GM23338 (cell line): ENCODE measurements around the gene SRMS. TPM values are rescaled to one million over a fixed set of nuclear protein-coding genes. Genes with fewer than 3 reads are reported as not detected.

Experiments
- ATAC-seq: fragments of 200-7000 bp; cut with Tn5 transposase; 3 replicates; pipeline ENCODE4 v1.9.1; 2020
- DNase-seq: peaks from one replicate; pipeline ENCODE4 v3.0.0-alpha.2; 2015; ENCODE audit warnings: low spot score
- H2AFZ ChIP-seq: fragments of 200-600 bp; sonication (generic); 2 replicates; pipeline ENCODE4 v1.8.0; 2016; ENCODE audit warnings: antibody characterized with exemption, mild to moderate bottlenecking, moderate library complexity
- H3F3A ChIP-seq: fragments of 200-600 bp; sonication (generic); replicated peaks from 2 replicates; pipeline ENCODE4 v1.8.0; 2017; ENCODE audit warnings: antibody characterized with exemption, mixed run types, low read depth
- H3K27ac ChIP-seq: fragments of 200-600 bp; sonication (generic); 2 replicates; pipeline ENCODE4 v1.6.1; 2016; ENCODE audit warnings: low read depth
- H3K27me3 ChIP-seq: fragments of 200-600 bp; sonication (generic); 2 replicates; pipeline ENCODE4 v1.8.0; 2016; ENCODE audit warnings: mild to moderate bottlenecking, mixed run types, moderate library complexity; ENCODE audit not compliant: insufficient read depth
- H3K36me3 ChIP-seq: fragments of 200-600 bp; sonication (generic); 2 replicates; pipeline ENCODE4 v1.8.0; 2016; ENCODE audit warnings: mild to moderate bottlenecking; ENCODE audit not compliant: insufficient read depth
- H3K4me1 ChIP-seq: fragments of 200-600 bp; sonication (generic); 2 replicates; pipeline ENCODE4 v1.8.0; 2016; ENCODE audit warnings: mild to moderate bottlenecking, moderate library complexity; ENCODE audit not compliant: insufficient read depth
- H3K4me2 ChIP-seq: fragments of 200-600 bp; sonication (generic); 2 replicates; pipeline ENCODE4 v1.7.1; 2017; ENCODE audit warnings: mixed run types
- H3K4me3 ChIP-seq: fragments of 200-600 bp; sonication (generic); 2 replicates; pipeline ENCODE4 v1.6.1; 2016; ENCODE audit warnings: mixed run types
- H3K79me2 ChIP-seq: fragments of 200-600 bp; sonication (generic); replicated peaks from 2 replicates; pipeline ENCODE4 v1.8.0; 2017; ENCODE audit warnings: mild to moderate bottlenecking; ENCODE audit not compliant: insufficient read depth
- H3K9me2 ChIP-seq: fragments of 200-600 bp; sonication (generic); 2 replicates; pipeline ENCODE4 v1.8.0; 2017; ENCODE audit not compliant: insufficient read depth
- H4K20me1 ChIP-seq: fragments of 200-600 bp; sonication (generic); replicated peaks from 2 replicates; pipeline ENCODE4 v1.8.0; 2017; ENCODE audit warnings: mild to moderate bottlenecking; ENCODE audit not compliant: insufficient read depth
- H3K27ac Mint-ChIP-seq: 2 replicates; pipeline ENCODE4 v1.8.0; 2020; ENCODE audit warnings: inconsistent platforms, mild to moderate bottlenecking, moderate library complexity, mixed read lengths
- H3K27me3 Mint-ChIP-seq: 3 replicates; pipeline ENCODE4 v1.8.0; 2022; ENCODE audit warnings: low read depth, mild to moderate bottlenecking, moderate library complexity, mixed read lengths, inconsistent platforms; ENCODE audit not compliant: insufficient read depth, poor library complexity
- H3K36me3 Mint-ChIP-seq: 3 replicates; pipeline ENCODE4 v1.8.0; 2021; ENCODE audit warnings: low read depth, mild to moderate bottlenecking, inconsistent platforms, moderate library complexity, mixed read lengths
- H3K4me1 Mint-ChIP-seq: 3 replicates; pipeline ENCODE4 v1.8.0; 2020; ENCODE audit warnings: mild to moderate bottlenecking, inconsistent platforms, mixed read lengths
- H3K4me3 Mint-ChIP-seq: 3 replicates; pipeline ENCODE4 v1.8.0; 2021; ENCODE audit warnings: moderate library complexity, mild to moderate bottlenecking, inconsistent platforms, mixed read lengths
- H3K9me3 Mint-ChIP-seq: 3 replicates; pipeline ENCODE4 v1.8.0; 2020; ENCODE audit warnings: moderate library complexity, mild to moderate bottlenecking, inconsistent platforms, mixed read lengths
- CREB1 ChIP-seq: fragments of 250-450 bp; sonication (Bioruptor Pico); IDR thresholded peaks from 2 replicates; pipeline ENCODE4 v1.5.0; 2020; ENCODE audit warnings: low read depth, mild to moderate bottlenecking, moderate library complexity
- EZH2 ChIP-seq: fragments of 200-600 bp; sonication (generic); IDR thresholded peaks from one replicate; pipeline ENCODE4 v1.8.0; 2017; ENCODE audit warnings: antibody characterized with exemption, mild to moderate bottlenecking, low read depth; ENCODE audit not compliant: unreplicated experiment
- EZH2phosphoT487 ChIP-seq: fragments of 200-600 bp; sonication (generic); IDR thresholded peaks from one replicate; pipeline ENCODE4 v1.8.1; 2018; ENCODE audit warnings: antibody characterized with exemption; ENCODE audit not compliant: unreplicated experiment
- NANOG ChIP-seq: IDR thresholded peaks from 2 replicates; pipeline ENCODE4 v1.6.1; 2016; ENCODE audit warnings: antibody characterized with exemption, borderline replicate concordance
- POLR2AphosphoS5 ChIP-seq: IDR thresholded peaks from 2 replicates; pipeline ENCODE4 v1.6.1; 2016; ENCODE audit warnings: antibody characterized with exemption, low read depth
- STAT1 ChIP-seq: IDR thresholded peaks from one replicate; pipeline ENCODE4 v1.6.1; 2016; ENCODE audit warnings: antibody characterized with exemption; ENCODE audit not compliant: unreplicated experiment
- ZNF114 ChIP-seq: fragments of 250-450 bp; sonication (Bioruptor Pico); IDR thresholded peaks from 2 replicates; pipeline ENCODE4 v1.5.0; 2020; ENCODE audit warnings: mild to moderate bottlenecking, moderate library complexity
- ZNF331 ChIP-seq: fragments of 250-450 bp; sonication (Bioruptor Pico); IDR thresholded peaks from 2 replicates; pipeline ENCODE4 v1.5.0; 2020; ENCODE audit warnings: low read depth, mild to moderate bottlenecking, moderate library complexity
- polyA plus RNA-seq: library from polyadenylated mRNA; unstranded; fragments of >200 nt; fragmentation: Nextera tagmentation; extraction: Ambion mirVana; gene quantifications from 2 replicates; pipeline ENCODE4 v1.2.1, GENCODE V29; 2016
- total RNA-seq: library from RNA; depleted of rRNA; stranded (reverse); fragments of >200 nt; shearing (Covaris generic); gene quantifications from 2 replicates; pipeline ENCODE4 v1.2.3, GENCODE V29; 2014
- TF ChIP-seq, protein P1 (sequence below): fragments of 250-450 bp; sonication (Bioruptor Pico); IDR thresholded peaks from 2 replicates; pipeline ENCODE4 v1.5.0; 2020; ENCODE audit warnings: mild to moderate bottlenecking, moderate library complexity
- TF ChIP-seq, protein P2 (sequence below), 2 experiments: fragments of 200-600 bp in 1 of 2; sonication (generic) in 1 of 2; conservative IDR thresholded peaks; 2 replicates each; pipeline versions ENCODE4 v1.5.1 to v1.6.1; 2016 to 2017; ENCODE audit warnings: antibody characterized with exemption in 2 of 2, low read depth in 2 of 2, mild to moderate bottlenecking in 2 of 2, moderate library complexity in 1 of 2
- TF ChIP-seq, protein P3 (sequence below): IDR thresholded peaks from 2 replicates; pipeline ENCODE4 v1.6.1; 2016; ENCODE audit warnings: antibody characterized with exemption

Gene SRMS
- total and polyA plus RNA-seq, 2 experiments from 2014 or later, result 0.23 to 0.59 TPM

DNA sequence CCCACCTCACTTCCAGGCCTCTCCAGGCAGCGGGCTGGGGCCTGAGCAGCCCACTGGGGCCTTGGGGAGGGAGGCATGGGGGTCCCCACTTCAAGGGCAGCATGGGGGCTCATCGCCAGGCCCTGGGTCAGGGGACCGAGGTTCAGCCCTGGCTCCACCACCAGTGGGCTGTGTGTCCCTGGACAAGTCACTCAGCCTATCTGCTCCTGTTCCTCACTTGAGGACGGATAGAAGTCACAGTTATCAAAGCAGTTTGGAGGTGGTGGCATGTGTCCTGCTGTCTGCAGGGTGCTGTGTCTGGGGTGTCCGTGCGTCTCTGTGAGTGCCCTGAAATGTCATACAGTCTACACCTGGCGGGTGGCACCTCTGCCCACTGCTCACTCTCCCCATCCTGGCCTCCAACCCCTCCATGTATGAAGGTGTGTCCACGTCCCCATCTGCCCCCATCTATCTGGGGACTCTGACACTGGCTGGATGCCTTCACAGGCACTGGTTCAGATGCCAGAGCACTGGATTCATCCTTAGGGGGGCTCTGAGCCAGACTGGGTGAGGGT is 52.3 kb downstream of the SRMS start (continued):
- TF ChIP-seq, protein P1, sequence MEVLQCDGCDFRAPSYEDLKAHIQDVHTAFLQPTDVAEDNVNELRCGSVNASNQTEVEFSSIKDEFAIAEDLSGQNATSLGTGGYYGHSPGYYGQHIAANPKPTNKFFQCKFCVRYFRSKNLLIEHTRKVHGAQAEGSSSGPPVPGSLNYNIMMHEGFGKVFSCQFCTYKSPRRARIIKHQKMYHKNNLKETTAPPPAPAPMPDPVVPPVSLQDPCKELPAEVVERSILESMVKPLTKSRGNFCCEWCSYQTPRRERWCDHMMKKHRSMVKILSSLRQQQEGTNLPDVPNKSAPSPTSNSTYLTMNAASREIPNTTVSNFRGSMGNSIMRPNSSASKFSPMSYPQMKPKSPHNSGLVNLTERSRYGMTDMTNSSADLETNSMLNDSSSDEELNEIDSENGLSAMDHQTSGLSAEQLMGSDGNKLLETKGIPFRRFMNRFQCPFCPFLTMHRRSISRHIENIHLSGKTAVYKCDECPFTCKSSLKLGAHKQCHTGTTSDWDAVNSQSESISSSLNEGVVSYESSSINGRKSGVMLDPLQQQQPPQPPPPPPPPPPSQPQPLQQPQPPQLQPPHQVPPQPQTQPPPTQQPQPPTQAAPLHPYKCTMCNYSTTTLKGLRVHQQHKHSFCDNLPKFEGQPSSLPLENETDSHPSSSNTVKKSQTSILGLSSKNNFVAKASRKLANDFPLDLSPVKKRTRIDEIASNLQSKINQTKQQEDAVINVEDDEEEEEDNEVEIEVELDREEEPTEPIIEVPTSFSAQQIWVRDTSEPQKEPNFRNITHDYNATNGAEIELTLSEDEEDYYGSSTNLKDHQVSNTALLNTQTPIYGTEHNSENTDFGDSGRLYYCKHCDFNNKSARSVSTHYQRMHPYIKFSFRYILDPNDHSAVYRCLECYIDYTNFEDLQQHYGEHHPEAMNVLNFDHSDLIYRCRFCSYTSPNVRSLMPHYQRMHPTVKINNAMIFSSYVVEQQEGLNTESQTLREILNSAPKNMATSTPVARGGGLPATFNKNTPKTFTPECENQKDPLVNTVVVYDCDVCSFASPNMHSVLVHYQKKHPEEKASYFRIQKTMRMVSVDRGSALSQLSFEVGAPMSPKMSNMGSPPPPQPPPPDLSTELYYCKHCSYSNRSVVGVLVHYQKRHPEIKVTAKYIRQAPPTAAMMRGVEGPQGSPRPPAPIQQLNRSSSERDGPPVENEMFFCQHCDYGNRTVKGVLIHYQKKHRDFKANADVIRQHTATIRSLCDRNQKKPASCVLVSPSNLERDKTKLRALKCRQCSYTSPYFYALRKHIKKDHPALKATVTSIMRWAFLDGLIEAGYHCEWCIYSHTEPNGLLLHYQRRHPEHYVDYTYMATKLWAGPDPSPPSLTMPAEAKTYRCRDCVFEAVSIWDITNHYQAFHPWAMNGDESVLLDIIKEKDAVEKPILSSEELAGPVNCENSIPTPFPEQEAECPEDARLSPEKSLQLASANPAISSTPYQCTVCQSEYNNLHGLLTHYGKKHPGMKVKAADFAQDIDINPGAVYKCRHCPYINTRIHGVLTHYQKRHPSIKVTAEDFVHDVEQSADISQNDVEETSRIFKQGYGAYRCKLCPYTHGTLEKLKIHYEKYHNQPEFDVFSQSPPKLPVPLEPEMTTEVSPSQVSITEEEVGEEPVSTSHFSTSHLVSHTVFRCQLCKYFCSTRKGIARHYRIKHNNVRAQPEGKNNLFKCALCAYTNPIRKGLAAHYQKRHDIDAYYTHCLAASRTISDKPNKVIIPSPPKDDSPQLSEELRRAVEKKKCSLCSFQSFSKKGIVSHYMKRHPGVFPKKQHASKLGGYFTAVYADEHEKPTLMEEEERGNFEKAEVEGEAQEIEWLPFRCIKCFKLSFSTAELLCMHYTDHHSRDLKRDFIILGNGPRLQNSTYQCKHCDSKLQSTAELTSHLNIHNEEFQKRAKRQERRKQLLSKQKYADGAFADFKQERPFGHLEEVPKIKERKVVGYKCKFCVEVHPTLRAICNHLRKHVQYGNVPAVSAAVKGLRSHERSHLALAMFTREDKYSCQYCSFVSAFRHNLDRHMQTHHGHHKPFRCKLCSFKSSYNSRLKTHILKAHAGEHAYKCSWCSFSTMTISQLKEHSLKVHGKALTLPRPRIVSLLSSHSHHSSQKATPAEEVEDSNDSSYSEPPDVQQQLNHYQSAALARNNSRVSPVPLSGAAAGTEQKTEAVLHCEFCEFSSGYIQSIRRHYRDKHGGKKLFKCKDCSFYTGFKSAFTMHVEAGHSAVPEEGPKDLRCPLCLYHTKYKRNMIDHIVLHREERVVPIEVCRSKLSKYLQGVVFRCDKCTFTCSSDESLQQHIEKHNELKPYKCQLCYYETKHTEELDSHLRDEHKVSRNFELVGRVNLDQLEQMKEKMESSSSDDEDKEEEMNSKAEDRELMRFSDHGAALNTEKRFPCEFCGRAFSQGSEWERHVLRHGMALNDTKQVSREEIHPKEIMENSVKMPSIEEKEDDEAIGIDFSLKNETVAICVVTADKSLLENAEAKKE (CRISPR knock-in tag), result no peak
- TF ChIP-seq, protein P2, sequence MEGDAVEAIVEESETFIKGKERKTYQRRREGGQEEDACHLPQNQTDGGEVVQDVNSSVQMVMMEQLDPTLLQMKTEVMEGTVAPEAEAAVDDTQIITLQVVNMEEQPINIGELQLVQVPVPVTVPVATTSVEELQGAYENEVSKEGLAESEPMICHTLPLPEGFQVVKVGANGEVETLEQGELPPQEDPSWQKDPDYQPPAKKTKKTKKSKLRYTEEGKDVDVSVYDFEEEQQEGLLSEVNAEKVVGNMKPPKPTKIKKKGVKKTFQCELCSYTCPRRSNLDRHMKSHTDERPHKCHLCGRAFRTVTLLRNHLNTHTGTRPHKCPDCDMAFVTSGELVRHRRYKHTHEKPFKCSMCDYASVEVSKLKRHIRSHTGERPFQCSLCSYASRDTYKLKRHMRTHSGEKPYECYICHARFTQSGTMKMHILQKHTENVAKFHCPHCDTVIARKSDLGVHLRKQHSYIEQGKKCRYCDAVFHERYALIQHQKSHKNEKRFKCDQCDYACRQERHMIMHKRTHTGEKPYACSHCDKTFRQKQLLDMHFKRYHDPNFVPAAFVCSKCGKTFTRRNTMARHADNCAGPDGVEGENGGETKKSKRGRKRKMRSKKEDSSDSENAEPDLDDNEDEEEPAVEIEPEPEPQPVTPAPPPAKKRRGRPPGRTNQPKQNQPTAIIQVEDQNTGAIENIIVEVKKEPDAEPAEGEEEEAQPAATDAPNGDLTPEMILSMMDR (conservative IDR thresholded peaks at IDR 0.05; ENCODE audit: low read depth in 2 of 2), result no peak
- no peak for TF ChIP-seq ZNF114 (CRISPR knock-in tag)
- no peak for TF ChIP-seq NANOG
- no peak for TF ChIP-seq EZH2phosphoT487

DNA sequence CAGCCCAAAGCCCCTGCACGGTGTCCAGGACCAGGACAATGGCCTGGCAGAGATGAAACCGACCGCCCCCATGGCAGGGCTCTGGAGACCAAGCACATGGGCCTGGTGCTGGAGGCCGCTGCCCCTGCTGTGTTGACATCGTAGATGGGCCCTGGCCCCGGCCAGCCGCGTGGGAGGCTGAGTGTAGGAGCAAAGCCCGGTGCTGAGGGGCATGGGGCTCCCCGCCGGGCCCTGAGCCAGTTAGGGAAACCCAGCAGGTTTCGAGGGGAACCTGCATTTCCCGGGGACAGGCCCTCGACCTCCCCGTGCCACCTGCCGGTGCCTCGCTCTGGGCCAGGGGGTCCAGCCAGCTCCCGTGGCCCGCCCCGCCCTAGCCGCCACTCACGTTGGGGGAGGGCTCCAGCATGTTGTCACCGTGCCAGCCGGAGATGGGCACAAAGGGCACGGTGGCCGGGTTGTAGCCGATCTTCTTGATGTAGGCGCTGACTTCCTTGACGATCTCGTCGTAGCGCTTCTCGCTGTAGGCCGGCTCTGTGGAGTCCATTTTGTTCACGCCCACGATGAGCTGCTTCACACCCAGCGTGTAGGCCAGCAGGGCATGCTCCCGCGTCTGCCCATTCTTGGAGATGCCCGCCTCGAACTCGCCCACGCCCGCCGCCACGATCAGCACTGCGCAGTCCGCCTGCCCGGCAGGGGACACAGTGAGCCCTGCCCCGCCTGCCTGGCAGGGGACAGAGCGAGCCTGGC is 53.0 kb downstream of the SRMS start:
- no peak overlapping the region for H3K27ac ChIP-seq
- H3K27me3 ChIP-seq, result peaks cover 33% of the 10 kb centered on the region
- peaks cover 17% of the 10 kb centered on the region for H3K36me3 Mint-ChIP-seq
- H3K79me2 ChIP-seq, result no peaks in the 10 kb centered on the region
- 0 out of 2 replicates have a peak, but pooled peaks cover 5% of the 10 kb centered on the region for H3K9me2 ChIP-seq
- H3K4me3 ChIP-seq, result no peak overlapping the region
- no peaks in the 10 kb centered on the region for H3F3A ChIP-seq
- H3K27ac Mint-ChIP-seq, result no peak overlapping the region
- peaks cover 14% of the 10 kb centered on the region; the same call in 1 of the 2 replicates for H3K4me1 ChIP-seq
- no peak for DNase-seq
- ATAC-seq, result no peak
- H2AFZ ChIP-seq, result no peak overlapping the region
- no peaks in the 10 kb centered on the region for H3K36me3 ChIP-seq
- H3K4me3 Mint-ChIP-seq, result no peak overlapping the region
- H3K4me1 Mint-ChIP-seq, result peaks cover 3% of the 10 kb centered on the region; the same call in 2 of the 3 replicates
- H4K20me1 ChIP-seq, result no peaks in the 10 kb centered on the region
- H3K9me3 Mint-ChIP-seq, result peaks cover 3% of the 10 kb centered on the region; the same call in 1 of the 3 replicates
- no peak overlapping the region for H3K4me2 ChIP-seq
- peaks cover 33% of the 10 kb centered on the region for H3K27me3 Mint-ChIP-seq
- TF ChIP-seq, protein P2 (conservative IDR thresholded peaks at IDR 0.05; ENCODE audit: low read depth in 2 of 2), result no peak
- TF ChIP-seq NANOG, result no peak
- TF ChIP-seq, protein P3, sequence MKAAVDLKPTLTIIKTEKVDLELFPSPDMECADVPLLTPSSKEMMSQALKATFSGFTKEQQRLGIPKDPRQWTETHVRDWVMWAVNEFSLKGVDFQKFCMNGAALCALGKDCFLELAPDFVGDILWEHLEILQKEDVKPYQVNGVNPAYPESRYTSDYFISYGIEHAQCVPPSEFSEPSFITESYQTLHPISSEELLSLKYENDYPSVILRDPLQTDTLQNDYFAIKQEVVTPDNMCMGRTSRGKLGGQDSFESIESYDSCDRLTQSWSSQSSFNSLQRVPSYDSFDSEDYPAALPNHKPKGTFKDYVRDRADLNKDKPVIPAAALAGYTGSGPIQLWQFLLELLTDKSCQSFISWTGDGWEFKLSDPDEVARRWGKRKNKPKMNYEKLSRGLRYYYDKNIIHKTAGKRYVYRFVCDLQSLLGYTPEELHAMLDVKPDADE, result no peak
- no peak for TF ChIP-seq CREB1 (CRISPR knock-in tag)
- TF ChIP-seq EZH2, result no peak
- no peak for TF ChIP-seq ZNF331 (CRISPR knock-in tag)
- no peak for TF ChIP-seq ZNF114 (CRISPR knock-in tag)
- TF ChIP-seq POLR2AphosphoS5, result no peak
- no peak for TF ChIP-seq EZH2phosphoT487
- no peak for TF ChIP-seq STAT1
